Effector memory CD4-positive, alpha-beta T cell (primary cell): ENCODE measurements around the gene PCTP.

Source experiments
- DNase-seq, 3 donors: peaks; one replicate each; pipeline ENCODE4 v3.0.0-alpha.2; 2020
- H3K27ac ChIP-seq: 2 replicates; pipeline ENCODE4 v1.7.0; 2013; ENCODE audit warnings: mild to moderate bottlenecking, low read length, moderate library complexity; ENCODE audit not compliant: insufficient read depth, poor library complexity, severe bottlenecking
- H3K27me3 ChIP-seq: replicated peaks from 2 replicates; pipeline ENCODE4 v1.7.0; 2013; ENCODE audit warnings: mild to moderate bottlenecking, low read length; ENCODE audit not compliant: insufficient read depth, control insufficient read depth, poor library complexity, severe bottlenecking
- H3K36me3 ChIP-seq: 2 replicates; pipeline ENCODE4 v1.7.0; 2013; ENCODE audit warnings: mild to moderate bottlenecking, low read length, moderate library complexity; ENCODE audit not compliant: control insufficient read depth, insufficient read depth
- H3K4me1 ChIP-seq: 2 replicates; pipeline ENCODE4 v1.7.0; 2013; ENCODE audit warnings: low read length, mild to moderate bottlenecking; ENCODE audit not compliant: control insufficient read depth, insufficient read depth, poor library complexity, severe bottlenecking
- H3K4me3 ChIP-seq: 2 replicates; pipeline ENCODE4 v1.7.0; 2013; ENCODE audit warnings: low read length, low read depth, mild to moderate bottlenecking; ENCODE audit not compliant: insufficient read depth, poor library complexity, severe bottlenecking
- H3K9me3 ChIP-seq: 2 replicates; pipeline ENCODE4 v1.7.0; 2013; ENCODE audit warnings: mild to moderate bottlenecking, low read length, moderate library complexity; ENCODE audit not compliant: control insufficient read depth

The PCTP gene

GRCh38 chr17:55793272-55793671 is 42.4 kb downstream of the PCTP start:
- Histone ChIP-seq H3K4me1 (no peaks in the 10 kb centered on the region), H3K9me3 (no peaks in the 10 kb centered on the region), H3K27ac (no peak overlapping the region), H3K4me3 (no peak overlapping the region), H3K27me3 (no peaks in the 10 kb centered on the region), H3K36me3 (no peaks in the 10 kb centered on the region)
- DNase-seq = no peak

- H3K4me1 ChIP-seq = no peaks in the 10 kb centered on the region
- no peak for DNase-seq
- no peaks in the 10 kb centered on the region for H3K36me3 ChIP-seq
- no peaks in the 10 kb centered on the region for H3K9me3 ChIP-seq
- H3K27me3 ChIP-seq = no peaks in the 10 kb centered on the region
- no peak overlapping the region for H3K27ac ChIP-seq
- H3K4me3 ChIP-seq = no peak overlapping the region
Measured at GRCh38 chr17:55794725-55795482, 44.1 kb downstream of the PCTP start.

DNA sequence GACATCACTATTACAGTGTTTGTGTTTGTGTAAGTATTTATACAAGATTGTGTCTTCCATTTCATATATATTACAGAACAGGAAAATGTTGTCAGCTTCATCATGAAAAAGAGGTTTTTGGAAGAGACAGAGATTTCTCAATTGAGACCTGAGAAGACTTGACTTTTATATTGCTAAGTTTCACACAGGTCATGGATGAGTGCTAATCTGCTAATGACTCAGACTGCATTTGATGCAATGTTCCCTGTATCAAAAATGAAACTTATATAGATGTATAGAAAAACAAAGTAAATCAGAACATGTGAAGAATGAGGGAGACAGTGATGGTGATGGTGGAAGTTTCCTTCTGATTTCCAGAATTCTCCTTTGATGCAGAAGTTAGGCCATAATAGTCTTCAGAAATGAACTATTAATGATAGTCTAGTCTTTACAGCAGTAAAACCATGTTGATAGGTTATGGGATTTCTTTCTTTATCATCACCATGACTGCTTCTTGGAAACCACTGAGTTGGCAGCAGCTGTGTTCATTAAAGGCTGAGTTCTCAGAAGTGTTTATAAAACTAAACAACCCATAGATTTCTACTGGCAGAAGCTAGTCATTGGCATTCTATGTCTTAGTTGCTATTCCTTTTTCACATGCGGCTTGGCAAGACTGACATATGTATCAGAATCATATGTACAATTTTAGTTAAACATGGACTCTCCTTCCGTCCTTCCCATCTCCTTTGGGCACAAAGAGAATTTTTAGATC is 56.1 kb downstream of the PCTP start:
- Histone ChIP-seq H3K9me3 (no peaks in the 10 kb centered on the region), H3K4me1 (no peaks in the 10 kb centered on the region), H3K4me3 (no peak overlapping the region), H3K27me3 (no peaks in the 10 kb centered on the region), H3K36me3 (no peaks in the 10 kb centered on the region), H3K27ac (no peak overlapping the region)
- DNase-seq = no peak

DNA sequence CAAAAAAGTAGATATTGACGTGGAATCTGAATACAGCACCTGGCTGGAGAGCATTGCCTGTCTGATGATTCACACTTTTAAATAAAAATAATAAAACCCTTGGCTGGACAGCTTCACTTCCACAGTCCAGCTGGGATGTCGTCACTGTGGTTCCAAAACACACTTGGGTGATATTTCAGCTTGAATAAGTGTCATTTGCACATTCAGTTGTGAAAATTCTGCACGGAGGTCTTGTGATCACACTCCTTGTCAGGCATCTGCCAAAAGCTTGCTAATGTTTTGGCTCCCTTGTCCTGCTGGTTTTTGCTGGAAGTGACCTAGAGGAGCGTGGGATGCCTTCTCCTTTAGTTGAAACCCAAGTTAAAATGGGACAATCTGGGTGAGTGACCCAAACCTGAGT is 60.7 kb downstream of the PCTP start:
- H3K27me3 ChIP-seq = no peaks in the 10 kb centered on the region
- no peaks in the 10 kb centered on the region for H3K9me3 ChIP-seq
- no peak for DNase-seq
- H3K36me3 ChIP-seq = no peaks in the 10 kb centered on the region
- H3K27ac ChIP-seq = no peak overlapping the region
- no peak overlapping the region for H3K4me3 ChIP-seq
- H3K4me1 ChIP-seq = no peaks in the 10 kb centered on the region

DNA sequence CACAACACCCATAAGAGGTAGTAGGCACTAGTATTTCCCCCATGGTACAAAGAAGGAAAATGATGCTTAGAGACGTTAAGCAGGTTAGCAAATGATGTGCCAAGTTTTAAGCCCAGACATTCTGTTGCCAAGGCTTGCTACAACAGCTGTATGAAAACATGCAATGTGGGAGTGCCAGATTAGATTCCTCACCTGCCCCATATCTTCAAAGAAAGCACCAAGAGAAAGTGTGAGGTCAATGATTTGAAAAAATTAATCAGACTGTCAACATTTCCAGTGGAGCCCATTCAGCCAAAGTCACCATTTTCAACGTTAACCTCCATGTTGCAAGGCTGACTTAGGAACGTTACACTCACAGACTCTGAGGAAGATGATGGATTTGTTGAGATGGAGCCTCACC is 61.5 kb downstream of the PCTP start:
- no peaks in the 10 kb centered on the region for H3K36me3 ChIP-seq
- no peak for DNase-seq
- H3K27ac ChIP-seq = no peak overlapping the region
- H3K27me3 ChIP-seq = no peaks in the 10 kb centered on the region
- H3K9me3 ChIP-seq = no peaks in the 10 kb centered on the region
- no peaks in the 10 kb centered on the region for H3K4me1 ChIP-seq
- no peak overlapping the region for H3K4me3 ChIP-seq

GRCh38 chr17:55813944-55814343 is 63.1 kb downstream of the PCTP start:
- Histone ChIP-seq H3K27ac (no peak overlapping the region), H3K27me3 (no peaks in the 10 kb centered on the region), H3K9me3 (no peaks in the 10 kb centered on the region), H3K36me3 (no peaks in the 10 kb centered on the region), H3K4me3 (no peak overlapping the region), H3K4me1 (no peaks in the 10 kb centered on the region)
- DNase-seq = no peak

DNA sequence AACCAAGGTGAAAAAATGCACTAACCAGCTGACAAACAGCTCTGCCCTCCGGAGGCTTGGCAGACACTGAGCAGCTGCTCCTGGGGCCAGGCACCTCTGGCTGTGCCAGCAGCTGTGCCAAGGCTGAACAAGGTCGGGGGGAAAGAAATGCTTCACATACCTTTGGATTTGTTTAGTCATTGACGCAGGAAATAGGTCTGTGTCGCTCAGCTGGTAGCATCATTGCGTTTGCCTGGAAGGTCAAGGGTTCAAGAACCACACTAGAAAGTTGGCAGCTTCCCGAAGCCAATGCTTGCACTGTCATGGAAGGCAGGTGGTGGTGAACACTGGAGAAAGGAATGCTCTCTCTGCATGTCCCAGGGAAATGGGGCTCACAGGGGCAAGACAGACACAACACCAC is 63.5 kb downstream of the PCTP start:
- Histone ChIP-seq H3K4me1 (no peaks in the 10 kb centered on the region), H3K4me3 (no peak overlapping the region), H3K9me3 (no peaks in the 10 kb centered on the region), H3K27me3 (no peaks in the 10 kb centered on the region), H3K27ac (no peak overlapping the region), H3K36me3 (no peaks in the 10 kb centered on the region)
- no peak for DNase-seq

- Histone ChIP-seq H3K36me3 (no peaks in the 10 kb centered on the region), H3K27ac (no peak overlapping the region), H3K27me3 (no peaks in the 10 kb centered on the region), H3K4me3 (no peak overlapping the region), H3K9me3 (no peaks in the 10 kb centered on the region), H3K4me1 (no peaks in the 10 kb centered on the region)
- DNase-seq = no peak
Measured at GRCh38 chr17:55816532-55817396, 65.9 kb downstream of the PCTP start.

- Histone ChIP-seq H3K27ac (no peak overlapping the region), H3K4me3 (no peak overlapping the region), H3K9me3 (no peaks in the 10 kb centered on the region), H3K36me3 (no peaks in the 10 kb centered on the region), H3K4me1 (no peaks in the 10 kb centered on the region), H3K27me3 (no peaks in the 10 kb centered on the region)
- no peak for DNase-seq
Measured at GRCh38 chr17:55817397-55817709, 66.5 kb downstream of the PCTP start.

GRCh38 chr17:55818026-55818425 is 67.2 kb downstream of the PCTP start:
- no peaks in the 10 kb centered on the region for H3K36me3 ChIP-seq
- no peaks in the 10 kb centered on the region for H3K9me3 ChIP-seq
- no peak overlapping the region for H3K27ac ChIP-seq
- no peak for DNase-seq
- no peaks in the 10 kb centered on the region for H3K4me1 ChIP-seq
- H3K4me3 ChIP-seq = no peak overlapping the region
- H3K27me3 ChIP-seq = no peaks in the 10 kb centered on the region
